GM12865 (cell line): ENCODE results near the gene CSF2RB.

Source experiments
- DNase-seq: peaks from one replicate; pipeline ENCODE4 v3.0.0; 2010; ENCODE audit warnings: low read depth
- H3K4me3 ChIP-seq: 2 replicates; pipeline ENCODE4 v1.5.1; 2011; ENCODE audit warnings: mild to moderate bottlenecking, low read depth, low read length, control low read depth
- TF ChIP-seq, protein P1 (sequence below): IDR thresholded peaks from 2 replicates; pipeline ENCODE4 v1.5.1; 2011; ENCODE audit warnings: low read length, control low read depth, low read depth, inconsistent platforms; ENCODE audit not compliant: insufficient read depth; ENCODE audit errors: missing control alignments

The CSF2RB gene

DNA sequence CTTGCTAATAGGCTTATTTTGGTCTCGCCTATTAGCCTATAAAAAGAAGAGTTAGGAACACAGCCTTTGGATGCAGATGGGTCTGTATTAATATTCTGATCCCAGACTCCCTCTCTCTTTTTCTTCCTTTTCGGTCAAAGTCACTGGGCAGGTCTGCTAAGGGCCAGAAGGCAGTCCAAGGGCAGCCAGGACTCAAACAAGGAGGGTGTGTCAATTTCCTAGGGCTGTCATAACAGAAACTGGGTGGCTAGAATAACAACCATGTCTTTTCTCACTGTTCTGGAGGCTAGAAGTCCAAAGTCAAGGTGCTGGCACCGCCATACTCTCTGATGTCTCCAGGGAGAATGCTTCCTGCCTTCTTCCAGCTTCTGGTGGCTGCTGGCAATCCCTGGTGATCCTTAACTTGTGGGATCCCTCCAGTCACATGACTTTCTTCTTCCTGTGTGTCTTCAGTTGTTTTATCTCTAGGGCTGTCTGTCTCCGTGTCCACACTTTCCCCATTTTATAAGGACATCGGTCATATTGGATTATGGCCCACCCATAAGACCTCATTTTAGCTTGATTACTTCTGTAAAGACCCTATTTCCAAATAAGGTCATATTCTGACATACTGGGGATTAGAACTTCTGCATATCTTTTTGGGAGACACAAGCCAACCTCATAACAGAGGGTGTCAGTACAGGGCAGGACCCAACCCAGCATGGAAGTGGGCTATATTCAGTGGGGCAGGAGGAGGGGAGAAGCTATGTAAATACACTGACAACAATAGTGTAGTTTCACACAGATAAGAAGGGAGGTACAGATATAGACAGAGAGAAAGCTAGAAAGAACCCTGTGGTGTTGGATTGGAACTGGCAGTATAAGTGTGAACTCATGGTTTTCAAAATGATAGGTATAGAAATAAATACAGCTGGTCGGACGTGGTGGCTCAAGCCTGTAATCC lies 5.9 kb upstream of the CSF2RB start:
- TF ChIP-seq, protein P1, sequence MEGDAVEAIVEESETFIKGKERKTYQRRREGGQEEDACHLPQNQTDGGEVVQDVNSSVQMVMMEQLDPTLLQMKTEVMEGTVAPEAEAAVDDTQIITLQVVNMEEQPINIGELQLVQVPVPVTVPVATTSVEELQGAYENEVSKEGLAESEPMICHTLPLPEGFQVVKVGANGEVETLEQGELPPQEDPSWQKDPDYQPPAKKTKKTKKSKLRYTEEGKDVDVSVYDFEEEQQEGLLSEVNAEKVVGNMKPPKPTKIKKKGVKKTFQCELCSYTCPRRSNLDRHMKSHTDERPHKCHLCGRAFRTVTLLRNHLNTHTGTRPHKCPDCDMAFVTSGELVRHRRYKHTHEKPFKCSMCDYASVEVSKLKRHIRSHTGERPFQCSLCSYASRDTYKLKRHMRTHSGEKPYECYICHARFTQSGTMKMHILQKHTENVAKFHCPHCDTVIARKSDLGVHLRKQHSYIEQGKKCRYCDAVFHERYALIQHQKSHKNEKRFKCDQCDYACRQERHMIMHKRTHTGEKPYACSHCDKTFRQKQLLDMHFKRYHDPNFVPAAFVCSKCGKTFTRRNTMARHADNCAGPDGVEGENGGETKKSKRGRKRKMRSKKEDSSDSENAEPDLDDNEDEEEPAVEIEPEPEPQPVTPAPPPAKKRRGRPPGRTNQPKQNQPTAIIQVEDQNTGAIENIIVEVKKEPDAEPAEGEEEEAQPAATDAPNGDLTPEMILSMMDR: no peak
- no peak for DNase-seq
- H3K4me3 ChIP-seq: no peak overlapping the region

DNA sequence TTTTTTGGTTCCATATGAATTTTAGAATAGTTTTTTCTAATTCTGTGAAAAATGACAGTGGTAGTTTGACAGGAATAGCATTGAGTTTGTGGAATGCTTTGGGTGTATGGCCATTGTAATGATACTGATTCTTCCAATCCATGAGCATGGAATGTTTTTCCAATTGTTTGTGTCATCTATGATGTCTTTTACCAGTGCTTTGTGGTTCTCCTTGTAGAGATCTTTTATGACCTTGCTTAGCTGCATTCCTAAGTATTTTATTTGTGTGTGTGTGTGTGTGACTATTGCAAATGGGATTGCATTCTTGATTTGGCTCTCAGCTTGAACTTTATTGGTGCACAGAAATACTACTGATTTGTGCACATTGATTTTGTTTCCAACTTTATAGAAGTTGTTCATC lies 3.0 kb upstream of the CSF2RB start:
- TF ChIP-seq, protein P1: no peak
- DNase-seq: no peak
- H3K4me3 ChIP-seq: no peak overlapping the region

DNA sequence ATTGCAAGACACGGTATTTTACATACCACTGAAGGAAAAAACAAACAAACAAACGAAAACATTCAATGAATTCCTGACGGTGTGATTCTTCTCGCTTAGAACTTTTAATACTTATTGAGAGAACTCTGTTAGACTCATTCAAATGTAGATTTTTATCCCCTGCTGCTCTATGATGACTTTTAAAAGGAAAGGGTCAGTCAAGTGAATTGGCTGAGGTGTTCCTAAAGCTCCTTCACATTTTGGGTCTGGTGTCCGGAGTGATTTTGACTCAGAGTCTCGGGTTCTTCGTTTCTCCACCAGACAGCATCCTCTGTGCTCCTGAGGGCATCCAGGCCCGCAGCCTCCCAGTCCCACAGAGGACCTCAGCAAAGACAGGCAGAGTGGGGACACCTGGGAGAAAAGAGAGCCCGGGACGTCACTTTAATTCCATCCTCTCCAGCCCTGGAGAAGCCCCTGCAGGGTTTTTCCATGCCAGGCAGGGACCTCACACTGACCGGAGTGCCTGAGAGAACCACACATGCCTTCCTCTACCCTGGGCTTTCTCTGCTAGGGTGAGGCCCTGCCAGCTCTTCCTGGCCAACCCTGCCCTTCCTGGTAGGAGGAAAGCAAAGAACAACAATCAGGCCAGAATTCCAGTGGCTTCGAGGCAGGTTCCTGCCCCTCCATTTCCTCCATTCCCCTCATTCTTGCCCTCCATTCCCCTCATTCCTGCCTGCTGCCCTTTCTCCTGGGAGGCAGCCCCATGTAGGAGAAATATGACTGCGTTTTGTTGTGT lies 1.4 kb upstream of the CSF2RB start:
- TF ChIP-seq, protein P1: no peak
- DNase-seq: no peak
- H3K4me3 ChIP-seq: no peak overlapping the region

DNA sequence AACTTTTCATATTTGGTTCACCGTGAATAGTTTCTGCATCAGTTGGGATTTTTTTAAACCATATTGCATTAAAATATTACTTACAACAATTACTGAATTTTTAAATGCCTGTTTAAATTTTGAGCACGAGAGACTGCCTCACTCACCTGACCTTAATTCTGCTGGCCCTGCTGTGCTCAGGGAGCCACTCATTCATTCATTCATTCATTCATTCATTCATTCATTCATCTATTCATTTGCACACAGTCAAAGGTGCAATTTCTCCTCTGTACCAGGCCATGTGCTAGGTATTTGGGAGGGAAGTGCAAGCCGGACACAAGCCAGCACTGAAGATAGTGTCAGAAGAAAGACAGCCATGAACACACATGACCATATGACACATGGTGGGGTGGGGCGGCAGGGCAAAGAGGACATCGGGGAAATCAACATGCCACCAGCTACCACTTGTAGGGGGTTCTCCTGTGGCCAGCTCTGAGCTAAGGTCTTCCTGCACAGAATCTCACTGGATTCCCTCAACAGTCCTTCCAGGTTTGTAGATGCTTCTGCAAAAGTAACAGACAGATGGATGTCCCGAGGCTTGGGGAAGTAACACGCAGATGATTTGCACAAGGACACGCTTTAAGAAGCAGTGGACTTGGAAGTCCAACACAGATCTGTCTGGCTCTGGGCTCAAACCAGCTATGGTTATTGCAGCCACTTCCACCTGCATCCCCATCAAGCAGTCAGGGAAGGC lies 568 bp upstream of the CSF2RB start:
- no peak overlapping the region for H3K4me3 ChIP-seq
- TF ChIP-seq, protein P1: no peak
- DNase-seq: no peak

DNA sequence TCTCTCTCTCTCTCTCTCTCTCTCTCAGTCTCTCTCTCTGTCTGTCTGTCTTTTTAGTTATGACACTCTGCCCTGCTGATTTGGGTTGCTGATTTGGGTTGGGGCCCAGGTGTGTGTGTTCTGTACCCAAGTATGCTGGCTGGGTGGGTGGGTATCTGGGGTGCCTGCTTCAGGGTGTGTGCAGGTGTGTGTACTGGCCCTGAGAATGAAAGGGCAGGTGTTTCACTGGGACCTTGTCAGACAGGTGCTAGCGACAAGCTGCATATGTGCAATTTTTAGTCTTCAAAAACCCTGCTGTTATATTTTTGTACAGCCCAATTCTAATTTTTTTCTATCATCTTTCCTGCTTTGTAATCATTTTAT lies 943 bp downstream of the CSF2RB start:
- TF ChIP-seq, protein P1: no peak
- no peak for DNase-seq
- peak overlapping the region; percentile 54 for H3K4me3 ChIP-seq

DNA sequence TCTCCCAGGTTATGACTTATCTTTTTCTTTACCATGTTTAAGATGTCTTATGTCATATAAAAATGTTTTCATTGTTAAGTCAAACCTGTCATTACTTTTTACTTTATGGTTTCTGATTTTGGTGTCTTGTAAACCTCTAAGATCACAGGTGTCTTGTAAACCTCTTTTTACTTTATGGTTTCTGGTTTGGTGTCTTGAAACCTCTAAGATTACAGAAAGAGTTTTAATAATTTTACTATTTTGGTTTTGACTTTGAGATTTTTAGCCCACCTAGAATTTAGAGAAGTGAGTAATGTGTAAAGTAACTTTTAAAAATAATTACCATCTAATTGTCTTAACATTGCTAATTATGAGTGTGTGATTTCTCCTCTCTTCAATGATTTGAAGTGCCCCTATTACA lies 2.6 kb downstream of the CSF2RB start:
- no peak for DNase-seq
- H3K4me3 ChIP-seq: no peak overlapping the region
- TF ChIP-seq, protein P1: no peak
